ENCODE data around the gene COL5A3.

DNA sequence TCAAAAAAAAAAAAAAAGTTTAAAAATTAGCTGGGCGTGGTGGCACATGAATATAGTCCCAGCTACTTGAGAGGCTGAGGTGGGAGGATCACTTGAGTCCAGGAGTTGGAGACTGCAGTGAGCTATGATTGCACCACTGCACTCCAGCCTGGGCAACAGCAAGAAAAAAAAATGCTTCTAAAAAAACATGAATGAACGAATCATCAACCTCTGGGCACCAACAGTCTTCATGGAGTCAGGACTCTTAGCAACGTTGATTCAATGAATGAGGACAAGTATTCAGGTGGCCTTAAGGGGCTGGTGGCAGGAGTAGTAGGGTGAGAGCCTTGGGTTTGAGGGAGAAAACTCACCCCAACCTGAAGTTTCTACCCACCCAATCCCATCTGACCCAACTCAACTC is 53.3 kb downstream of the COL5A3 start:
- no peak for TF ChIP-seq CTCF (IDR thresholded peaks at IDR 0.05)
- TF ChIP-seq POLR2A (IDR thresholded peaks at IDR 0.05): no peak
